HG02678 (cell line): ENCODE data around the gene FAM131A.
"Not testable (repeated sequence)": the region's sequence is repeated elsewhere in the genome, so short reads cannot be mapped to it uniquely, and the experiment has no call there.

Experiments used
- ATAC-seq: cut with Tn5 transposase; IDR thresholded peaks from one replicate; pipeline ENCODE4 v1.9.1; 2021; ENCODE audit warnings: mild to moderate bottlenecking, moderate library complexity; ENCODE audit not compliant: unreplicated experiment

Gene FAM131A

DNA sequence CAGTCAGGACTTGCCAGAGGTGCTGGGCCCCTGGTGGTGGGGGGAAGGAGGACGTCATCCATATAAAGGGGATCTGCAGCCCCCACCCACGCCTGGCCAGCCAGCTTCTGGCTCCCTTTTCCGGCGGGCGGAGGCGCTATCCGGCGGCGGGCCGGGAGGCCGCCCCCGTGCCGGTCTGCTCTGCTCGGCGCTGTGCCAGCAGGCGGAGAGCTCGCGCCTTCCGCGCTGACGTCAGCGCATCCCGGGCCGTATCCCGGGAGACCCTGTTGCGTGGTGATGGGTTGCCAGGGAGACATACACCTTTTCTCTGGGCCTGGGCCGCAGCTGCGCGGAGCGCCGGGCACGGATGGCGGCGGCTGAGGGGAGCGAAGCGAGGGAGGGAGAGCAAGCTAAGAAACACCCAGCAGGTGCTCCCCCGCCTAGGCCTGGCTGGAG lies 1.1 kb downstream of the FAM131A start:
- no peak for ATAC-seq

DNA sequence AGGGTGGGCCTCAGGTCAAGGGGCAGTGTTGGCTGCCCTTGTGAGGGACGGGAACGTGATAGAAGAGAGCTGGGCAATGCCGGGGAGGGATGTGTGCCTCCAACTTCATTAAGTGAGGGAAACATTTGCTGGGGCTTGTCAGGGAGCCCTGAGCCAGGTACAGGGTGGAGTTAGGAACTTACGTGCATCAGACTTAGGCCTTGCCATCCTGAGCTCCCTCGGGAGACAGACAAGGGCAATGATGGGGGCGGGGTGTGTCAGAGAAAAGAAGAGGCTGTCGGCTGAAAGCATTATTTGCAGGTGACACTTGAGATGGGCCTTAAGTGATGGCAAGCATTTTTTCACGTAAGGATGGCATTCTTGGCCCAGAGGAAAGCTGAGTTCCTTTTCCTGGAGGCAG lies 1.6 kb downstream of the FAM131A start:
- ATAC-seq, result no peak

- not testable (repeated sequence) for ATAC-seq
Observed at GRCh38 chr3:184339451-184340135, 2.2 kb downstream of the FAM131A start.

GRCh38 chr3:184341925-184342324 lies 4.5 kb downstream of the FAM131A start:
- no peak for ATAC-seq

DNA sequence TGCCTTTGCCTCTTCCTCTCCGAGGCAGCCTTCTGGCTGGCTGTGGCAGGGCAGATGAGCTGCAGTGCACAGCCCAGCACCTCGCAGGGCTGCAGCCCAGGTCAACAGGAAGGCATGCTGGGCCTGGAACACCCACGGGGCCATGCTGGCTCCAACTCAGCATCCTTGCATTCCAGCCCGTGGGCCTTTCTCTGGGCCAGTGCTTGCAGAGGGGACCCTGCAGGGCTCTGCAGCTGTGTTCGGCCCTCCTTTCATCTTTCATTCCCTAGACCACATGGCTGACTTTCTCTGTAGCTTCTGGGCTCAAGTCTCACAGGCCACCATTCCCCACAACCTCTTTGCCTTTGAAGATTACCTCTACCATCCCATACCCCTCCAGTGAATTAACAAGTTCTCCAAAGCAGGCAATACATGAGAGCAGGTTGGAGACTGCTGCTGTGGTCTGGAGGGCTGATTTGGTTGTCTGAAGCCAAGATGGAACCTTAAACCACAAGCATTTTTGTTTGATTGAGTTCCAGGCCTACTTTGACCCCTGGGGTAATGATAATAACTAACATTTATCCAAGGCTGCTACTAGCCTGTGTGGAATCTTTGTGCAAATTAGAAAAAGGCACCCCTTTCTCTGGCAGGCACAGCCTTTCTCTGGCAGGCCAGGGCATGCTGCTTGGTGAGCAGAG lies 5.9 kb downstream of the FAM131A start:
- no peak for ATAC-seq

DNA sequence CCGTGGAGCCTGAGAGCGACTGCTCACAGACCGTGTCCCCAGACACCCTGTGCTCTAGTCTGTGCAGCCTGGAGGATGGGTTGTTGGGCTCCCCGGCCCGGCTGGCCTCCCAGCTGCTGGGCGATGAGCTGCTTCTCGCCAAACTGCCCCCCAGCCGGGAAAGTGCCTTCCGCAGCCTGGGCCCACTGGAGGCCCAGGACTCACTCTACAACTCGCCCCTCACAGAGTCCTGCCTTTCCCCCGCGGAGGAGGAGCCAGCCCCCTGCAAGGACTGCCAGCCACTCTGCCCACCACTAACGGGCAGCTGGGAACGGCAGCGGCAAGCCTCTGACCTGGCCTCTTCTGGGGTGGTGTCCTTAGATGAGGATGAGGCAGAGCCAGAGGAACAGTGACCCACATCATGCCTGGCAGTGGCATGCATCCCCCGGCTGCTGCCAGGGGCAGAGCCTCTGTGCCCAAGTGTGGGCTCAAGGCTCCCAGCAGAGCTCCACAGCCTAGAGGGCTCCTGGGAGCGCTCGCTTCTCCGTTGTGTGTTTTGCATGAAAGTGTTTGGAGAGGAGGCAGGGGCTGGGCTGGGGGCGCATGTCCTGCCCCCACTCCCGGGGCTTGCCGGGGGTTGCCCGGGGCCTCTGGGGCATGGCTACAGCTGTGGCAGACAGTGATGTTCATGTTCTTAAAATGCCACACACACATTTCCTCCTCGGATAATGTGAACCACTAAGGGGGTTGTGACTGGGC lies 7.3 kb downstream of the FAM131A start:
- ATAC-seq, result no peak

DNA sequence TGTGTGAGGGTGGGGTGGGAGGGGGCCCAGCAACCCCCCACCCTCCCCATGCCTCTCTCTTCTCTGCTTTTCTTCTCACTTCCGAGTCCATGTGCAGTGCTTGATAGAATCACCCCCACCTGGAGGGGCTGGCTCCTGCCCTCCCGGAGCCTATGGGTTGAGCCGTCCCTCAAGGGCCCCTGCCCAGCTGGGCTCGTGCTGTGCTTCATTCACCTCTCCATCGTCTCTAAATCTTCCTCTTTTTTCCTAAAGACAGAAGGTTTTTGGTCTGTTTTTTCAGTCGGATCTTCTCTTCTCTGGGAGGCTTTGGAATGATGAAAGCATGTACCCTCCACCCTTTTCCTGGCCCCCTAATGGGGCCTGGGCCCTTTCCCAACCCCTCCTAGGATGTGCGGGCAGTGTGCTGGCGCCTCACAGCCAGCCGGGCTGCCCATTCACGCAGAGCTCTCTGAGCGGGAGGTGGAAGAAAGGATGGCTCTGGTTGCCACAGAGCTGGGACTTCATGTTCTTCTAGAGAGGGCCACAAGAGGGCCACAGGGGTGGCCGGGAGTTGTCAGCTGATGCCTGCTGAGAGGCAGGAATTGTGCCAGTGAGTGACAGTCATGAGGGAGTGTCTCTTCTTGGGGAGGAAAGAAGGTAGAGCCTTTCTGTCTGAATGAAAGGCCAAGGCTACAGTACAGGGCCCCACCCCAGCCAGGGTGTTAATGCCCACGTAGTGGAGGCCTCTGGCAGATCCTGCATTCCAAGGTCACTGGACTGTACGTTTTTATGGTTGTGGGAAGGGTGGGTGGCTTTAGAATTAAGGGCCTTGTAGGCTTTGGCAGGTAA lies 8.1 kb downstream of the FAM131A start:
- ATAC-seq, result no peak

- ATAC-seq, result no peak
Observed at GRCh38 chr3:184346480-184347190, 9.2 kb downstream of the FAM131A start.

GRCh38 chr3:184347321-184348056 lies 10.1 kb downstream of the FAM131A start:
- no peak for ATAC-seq

DNA sequence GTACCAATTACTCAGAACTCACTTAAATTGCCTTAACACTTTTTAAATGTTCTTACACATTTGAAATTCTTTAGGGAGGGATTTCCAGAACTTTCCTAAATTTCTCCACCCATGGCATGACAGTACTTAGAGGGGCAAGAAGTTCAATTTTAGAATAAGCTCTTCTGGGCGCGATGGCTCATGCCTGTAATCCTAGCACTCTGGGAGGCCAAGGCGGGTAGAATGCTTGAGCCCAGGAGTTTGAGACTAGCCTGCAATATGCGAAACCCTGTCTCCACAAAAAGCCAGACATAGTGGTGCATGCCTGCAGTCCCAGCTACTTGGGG lies 10.6 kb downstream of the FAM131A start:
- ATAC-seq, result no peak

DNA sequence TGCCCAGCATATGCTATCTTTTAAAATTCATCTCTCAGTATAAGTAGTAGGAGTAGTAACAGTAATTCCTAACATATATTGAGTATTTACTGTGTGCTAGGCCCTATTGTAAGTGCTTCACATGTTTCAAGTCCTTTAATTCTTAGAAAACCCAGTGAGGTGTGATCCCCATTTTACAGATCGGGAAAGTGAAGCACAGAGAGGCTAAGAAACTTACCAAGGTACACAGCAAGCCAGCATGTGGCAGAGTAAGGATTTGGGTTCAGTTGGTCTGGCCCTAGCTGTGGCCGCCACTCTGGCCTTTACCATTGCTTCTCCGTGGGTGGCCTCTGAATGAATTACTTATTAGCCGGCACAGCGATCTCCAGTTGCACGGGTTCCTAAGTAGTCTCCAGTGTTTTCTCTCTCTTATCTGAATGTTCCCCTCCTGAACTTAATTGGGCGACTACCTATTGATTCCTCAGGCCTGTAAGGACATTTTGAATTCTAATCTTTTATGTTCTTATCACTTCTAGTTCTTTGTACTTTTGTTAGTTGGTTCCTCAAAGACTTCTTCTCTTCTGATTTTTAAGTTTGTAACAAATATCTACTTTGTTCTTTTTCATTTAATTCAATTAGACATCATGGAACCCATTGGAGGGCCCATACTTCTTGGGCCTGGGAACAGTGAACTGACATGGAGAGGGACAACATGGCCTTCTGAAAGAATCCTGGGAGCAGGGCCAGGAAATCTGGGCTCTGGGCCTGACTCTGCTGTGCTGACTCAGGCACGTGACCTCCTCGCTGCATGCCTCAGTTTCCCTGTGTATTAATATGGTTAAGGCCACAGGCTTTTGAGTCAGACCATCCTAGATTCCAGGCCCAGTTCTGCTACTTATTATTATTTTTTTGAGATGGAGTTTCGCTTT lies 12.4 kb downstream of the FAM131A start:
- no peak for ATAC-seq

DNA sequence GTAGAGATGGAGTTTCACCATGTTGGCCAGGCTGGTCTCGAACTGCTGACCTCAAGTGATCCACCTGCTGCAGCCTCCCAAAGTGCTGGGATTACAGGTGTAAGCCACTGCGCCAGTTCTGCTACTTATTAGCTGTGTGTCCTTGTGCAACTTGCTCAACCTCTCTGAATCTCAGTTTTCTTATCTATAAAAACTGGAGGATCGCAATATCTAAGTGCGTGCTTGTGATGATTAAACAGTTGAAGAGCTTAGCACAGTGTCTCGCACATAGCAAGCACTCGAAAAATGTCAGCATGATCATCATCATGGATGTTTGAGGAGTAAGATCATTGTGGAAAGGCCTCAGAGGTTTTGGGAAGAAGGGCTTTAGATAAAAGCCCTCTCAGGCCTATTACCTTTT lies 13.2 kb downstream of the FAM131A start:
- no peak for ATAC-seq

- ATAC-seq, result no peak
Observed at GRCh38 chr3:184351511-184352148, 14.2 kb downstream of the FAM131A start.

DNA sequence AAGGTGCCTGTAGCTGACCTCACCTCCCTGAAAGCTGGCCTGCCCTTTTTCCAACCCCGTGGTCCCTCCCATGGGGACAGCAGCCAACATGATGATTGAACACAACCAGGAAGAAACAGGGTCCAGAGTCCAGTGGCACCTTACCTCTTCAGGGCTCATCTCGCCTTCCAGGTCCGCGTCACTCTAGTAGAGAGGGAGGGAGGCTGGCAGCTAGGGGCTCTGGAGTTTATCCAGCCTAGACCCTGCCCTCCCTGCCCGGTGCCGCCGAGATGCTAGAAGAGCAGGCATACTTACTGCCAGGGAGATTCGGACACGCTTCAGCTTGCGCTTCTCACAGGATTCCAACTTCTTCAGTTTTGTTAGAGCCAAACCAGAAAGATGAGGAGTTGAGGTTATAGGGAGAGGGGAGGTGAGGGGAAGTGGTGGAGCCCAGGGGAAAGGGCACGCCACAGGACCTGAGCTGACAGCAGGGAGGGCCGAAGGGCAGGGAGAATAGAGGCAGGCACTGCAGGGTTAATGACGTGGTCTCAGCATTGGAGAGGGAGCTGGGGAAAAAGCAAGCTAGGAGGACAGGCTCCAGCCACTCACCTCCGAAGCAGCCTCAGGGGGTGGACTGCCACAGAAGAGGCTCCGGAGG lies 14.9 kb downstream of the FAM131A start:
- no peak for ATAC-seq

DNA sequence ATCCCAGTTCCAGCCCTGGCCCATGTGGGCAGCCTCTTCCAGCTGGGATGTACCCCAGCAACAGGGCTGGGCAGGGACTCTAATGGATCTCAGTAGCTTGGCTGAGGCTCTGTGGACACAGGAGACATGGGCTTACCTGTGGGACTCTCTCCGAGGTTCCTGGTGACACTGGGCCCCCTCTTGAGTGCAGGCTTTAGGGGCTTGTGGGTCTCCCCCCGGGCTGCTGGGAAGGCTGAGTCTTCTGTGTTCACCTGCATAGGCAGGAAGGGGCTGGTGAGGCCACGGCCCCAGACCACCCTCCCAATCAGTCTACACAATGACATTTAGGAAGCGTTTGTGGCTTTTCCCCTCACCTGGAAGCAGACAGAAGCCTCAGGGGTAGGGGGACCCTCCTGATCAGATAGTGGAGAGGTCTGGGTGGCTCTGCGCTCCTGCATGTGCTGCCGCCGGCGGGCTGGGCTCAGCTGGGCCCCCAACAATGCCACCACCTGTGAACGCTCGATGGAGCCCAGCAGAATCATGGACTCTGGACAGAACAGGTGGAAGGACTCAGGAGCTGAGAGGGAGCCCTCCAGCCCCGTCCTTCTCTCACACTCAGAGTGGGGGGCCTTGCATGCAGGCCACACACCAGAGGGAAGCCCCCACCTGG lies 15.6 kb downstream of the FAM131A start:
- ATAC-seq, result no peak

DNA sequence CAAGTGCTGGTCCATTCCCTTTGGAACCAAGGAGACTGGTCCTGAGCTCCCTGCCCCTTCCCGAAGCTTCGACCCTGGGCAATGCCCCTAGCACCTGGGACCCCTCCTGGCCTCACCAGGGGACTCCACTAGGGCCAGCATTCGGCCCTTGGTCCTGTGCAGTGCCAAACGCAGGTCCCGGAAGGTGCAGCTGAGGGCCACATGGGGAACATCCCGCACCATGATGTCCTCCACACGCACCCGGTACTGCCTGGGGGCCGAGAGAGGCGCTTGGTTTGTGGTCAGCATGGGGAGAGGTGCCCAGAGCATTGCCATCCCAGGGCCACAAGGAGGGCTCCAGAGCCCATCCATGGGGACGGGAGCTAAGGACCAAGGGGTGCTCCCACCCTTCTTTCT lies 16.1 kb downstream of the FAM131A start:
- ATAC-seq, result no peak

GRCh38 chr3:184354121-184354728 lies 16.8 kb downstream of the FAM131A start:
- no peak for ATAC-seq
